ENCODE measurements around the gene P2RY8.
"Not testable (repeated sequence)": the region's sequence is repeated elsewhere in the genome, so short reads cannot be mapped to it uniquely, and the experiment has no call there.

Gene P2RY8

GRCh38 chrX:1451251-1451660, 85.7 kb downstream of the P2RY8 start:
- no peak overlapping the region for H3K4me3 ChIP-seq (ENCODE audit: low read length)
- TF ChIP-seq CTCF (IDR thresholded peaks at IDR 0.05; ENCODE audit: insufficient read depth, low read depth, low read length, missing control alignments), result no peak
- DNase-seq (ENCODE audit: low read depth), result no peak

GRCh38 chrX:1450361-1451161, 86.4 kb downstream of the P2RY8 start:
- TF ChIP-seq CTCF (IDR thresholded peaks at IDR 0.05; ENCODE audit: insufficient read depth, low read depth, low read length, missing control alignments), result no peak
- DNase-seq (ENCODE audit: low read depth), result no peak
- no peak overlapping the region for H3K4me3 ChIP-seq (ENCODE audit: low read length)

- TF ChIP-seq CTCF (IDR thresholded peaks at IDR 0.05; ENCODE audit: insufficient read depth, low read depth, low read length, missing control alignments), result no peak
- no peak for DNase-seq (ENCODE audit: low read depth)
- H3K4me3 ChIP-seq (ENCODE audit: low read length), result no peak overlapping the region
Measured at GRCh38 chrX:1449823-1450149, 87.2 kb downstream of the P2RY8 start.

- H3K4me3 ChIP-seq (ENCODE audit: low read length), result no peak overlapping the region
- no peak for DNase-seq (ENCODE audit: low read depth)
- TF ChIP-seq CTCF (IDR thresholded peaks at IDR 0.05; ENCODE audit: insufficient read depth, low read depth, low read length, missing control alignments), result no peak
Measured at GRCh38 chrX:1449036-1449822, 87.8 kb downstream of the P2RY8 start.

GRCh38 chrX:1448573-1449001, 88.4 kb downstream of the P2RY8 start:
- H3K4me3 ChIP-seq (ENCODE audit: low read length); DNase-seq (ENCODE audit: low read depth): not testable (repeated sequence)

- DNase-seq (ENCODE audit: low read depth); H3K4me3 ChIP-seq (ENCODE audit: low read length): not testable (repeated sequence)
Measured at GRCh38 chrX:1447969-1448572, 88.9 kb downstream of the P2RY8 start.

GRCh38 chrX:1446984-1447968, 89.7 kb downstream of the P2RY8 start:
- not testable (repeated sequence) for DNase-seq (ENCODE audit: low read depth)

More at GRCh38 chrX:1446984-1447968, 89.7 kb downstream of the P2RY8 start:
- not testable (repeated sequence) for H3K4me3 ChIP-seq (ENCODE audit: low read length)
